HL-60/S4 treated with retinoic acid at 250 ng/mL for 4 days and 3 days (cell line): Measurements from ENCODE around the gene LENG9.
"Not testable (repeated sequence)": the region's sequence is repeated elsewhere in the genome, so short reads cannot be mapped to it uniquely, and the experiment has no call there.

Experiments
- in situ Hi-C: fragments of 300-500 bp; cut with MboI; formaldehyde crosslinking; loops from 2 replicates; pipeline ENCODE4 v1.7.0; 2022; ENCODE audit warnings: low sequenced_read_pairs

Gene LENG9

DNA sequence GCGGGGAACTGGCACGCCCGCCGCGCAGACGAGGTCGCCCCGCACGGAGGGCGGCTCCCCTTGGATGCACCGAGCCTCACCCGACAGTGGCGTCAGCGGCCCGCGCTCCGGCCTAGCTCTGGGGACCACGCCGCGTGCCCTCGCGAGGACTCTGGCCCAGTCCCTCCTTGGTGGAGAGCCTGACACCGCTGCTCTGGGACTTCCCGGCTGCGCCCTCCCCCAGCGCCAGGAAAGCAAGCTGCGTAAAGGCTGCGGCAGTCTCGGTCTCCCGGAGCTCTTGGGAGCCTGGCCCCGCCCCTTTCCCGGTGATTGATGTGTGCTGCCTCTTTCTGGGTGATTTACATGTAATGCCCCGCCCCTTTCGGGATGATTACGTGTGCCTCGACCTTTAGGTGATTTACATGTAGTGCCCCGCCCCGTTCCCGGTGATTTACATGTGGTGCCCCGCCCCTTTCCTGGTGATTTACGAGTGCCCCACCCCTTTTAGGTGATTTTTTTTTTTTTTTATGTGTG is at the start of gene LENG9:
Gene LENG9, minus strand, starts transcription at position 248 of the 513 bp plus-strand sequence. CDS start 252 bp downstream, outside the sequence.
- in situ Hi-C loops = no loop called here

DNA sequence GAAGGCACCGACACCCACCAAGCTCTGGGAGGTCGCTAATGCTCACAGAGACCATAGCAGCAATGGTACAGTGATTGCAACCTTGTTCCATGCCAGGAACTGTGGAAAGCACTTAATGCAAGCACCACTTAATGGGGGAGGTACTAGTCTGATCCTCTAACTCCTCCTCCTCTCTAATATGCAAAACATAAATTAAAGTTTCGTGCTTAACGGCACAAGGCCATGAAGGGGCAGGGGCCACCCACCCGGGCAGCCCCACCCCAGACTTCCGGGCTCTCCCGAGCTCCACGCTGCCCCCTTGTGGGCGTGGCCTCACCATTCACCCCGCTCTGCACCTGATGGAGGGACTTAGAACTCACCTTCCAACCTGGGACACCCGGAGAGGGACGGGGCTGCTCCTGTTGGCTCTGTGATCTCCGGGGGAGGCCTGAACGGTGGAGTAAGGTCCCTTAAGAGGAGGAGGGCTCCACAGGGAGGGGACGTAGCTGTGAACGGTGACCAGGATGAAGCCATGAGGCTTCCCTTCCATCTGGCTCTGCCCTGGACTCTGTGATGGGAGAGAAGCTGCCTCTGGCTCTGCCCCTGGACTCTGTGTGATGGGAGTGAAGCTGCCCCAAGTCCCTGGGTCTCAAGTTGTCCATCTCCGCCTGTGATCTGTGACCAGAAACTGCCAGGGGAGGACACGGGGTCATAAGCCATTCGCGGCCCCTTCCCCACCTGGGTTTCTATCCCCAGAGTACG is 45.8 kb upstream of the LENG9 start:
- in situ Hi-C loops = not testable (repeated sequence)

DNA sequence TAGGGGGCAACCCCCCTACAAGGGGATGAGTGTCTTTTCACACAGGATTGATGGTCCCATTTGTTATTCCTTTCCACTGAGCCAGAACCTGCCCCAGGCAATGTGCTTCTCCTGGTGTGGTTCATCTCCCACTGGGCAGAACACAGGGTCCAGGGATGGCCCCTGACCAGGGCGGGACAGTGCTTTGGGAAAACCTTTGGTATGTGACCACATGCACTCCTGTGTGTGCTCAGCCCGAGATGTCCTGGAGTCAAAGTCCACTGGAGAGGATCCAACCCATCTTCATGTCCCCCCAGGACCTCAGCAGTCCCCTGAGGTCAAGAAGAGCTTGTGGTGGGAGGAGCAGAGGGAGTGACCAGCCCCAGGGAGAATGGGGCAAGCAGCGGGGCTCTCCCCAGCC is 44.9 kb upstream of the LENG9 start:
- in situ Hi-C loops = not testable (repeated sequence)

DNA sequence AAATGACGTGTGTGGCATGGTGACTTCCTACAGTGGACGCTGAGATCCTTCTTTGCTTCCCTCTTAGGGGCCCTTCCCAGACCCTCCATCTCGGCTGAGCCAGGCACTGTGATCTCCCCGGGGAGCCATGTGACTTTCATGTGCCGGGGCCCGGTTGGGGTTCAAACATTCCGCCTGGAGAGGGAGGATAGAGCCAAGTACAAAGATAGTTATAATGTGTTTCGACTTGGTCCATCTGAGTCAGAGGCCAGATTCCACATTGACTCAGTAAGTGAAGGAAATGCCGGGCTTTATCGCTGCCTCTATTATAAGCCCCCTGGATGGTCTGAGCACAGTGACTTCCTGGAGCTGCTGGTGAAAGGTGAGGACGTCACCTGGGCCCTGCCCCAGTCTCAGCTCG is 44.2 kb upstream of the LENG9 start:
- in situ Hi-C loops = no loop called here

DNA sequence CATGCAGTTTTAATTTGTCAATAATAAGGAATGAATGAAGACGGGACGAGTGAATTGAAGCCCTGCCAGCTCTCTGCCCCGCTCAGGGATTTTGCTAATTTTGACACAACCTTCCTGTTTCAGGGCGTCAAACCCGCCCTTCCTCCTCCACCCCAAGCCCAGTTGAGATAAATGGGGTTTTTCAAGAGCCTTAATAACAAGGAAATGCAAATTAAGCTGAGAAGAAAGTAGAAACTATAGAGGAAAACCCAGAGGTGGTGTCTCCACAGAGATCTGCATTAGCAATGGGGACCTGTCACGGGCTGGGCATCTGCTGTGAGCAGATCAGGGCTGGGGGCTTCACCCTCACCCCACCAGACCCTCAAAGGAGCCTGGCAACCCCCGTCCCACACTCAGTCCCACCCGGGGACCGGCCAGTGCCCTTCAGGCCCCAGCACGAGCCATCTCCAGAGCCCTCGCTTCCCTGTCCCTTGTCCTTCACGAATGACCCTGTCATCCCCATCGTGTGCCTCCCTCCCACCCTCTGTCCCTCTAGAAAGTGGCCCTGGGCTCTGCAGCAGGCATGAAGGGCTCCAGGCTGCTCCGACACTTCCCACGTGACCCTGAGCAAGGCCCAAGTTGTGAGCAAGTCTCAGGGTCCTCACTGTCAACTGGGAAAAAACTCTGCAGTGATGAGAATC is 43.6 kb upstream of the LENG9 start:
- in situ Hi-C loops = not testable (repeated sequence)

DNA sequence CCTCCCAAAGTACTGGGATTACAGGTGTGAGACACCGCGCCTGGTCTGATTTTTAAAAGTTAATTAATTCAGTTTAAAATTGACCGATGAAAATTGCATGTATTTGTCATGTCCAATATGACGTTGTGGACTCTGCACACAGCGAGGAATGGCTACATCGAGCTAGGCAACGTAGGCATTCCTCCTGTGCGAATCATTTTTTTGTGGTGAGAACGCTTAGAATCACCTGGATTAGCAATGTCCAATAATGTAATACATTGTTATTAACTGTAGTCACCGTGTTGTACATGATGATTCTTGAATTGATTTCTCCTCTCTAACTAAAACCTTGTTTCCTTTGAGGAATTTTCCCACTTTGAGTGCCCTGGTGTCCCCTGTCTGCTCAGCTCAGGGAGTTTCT is 42.5 kb upstream of the LENG9 start:
- in situ Hi-C loops = no loop called here

DNA sequence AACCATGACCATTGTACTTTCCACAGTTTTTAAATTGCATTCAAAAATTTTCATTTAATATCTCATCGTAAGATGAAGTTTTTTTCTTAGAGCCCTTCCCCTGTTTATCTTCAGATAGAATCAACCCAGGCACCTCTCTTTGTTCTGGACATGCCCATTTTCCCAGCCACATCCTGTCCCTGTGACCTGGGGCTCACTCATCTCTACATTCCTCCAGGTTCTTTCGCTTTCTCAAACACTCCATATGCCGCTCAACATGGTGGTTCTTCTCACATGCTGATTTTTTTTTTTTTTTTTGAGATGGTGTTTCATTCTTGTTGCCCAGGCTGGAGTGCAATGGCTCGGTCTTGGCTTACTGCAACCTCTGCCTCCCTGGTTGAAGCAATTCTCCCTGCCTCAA is 42.0 kb upstream of the LENG9 start:
- in situ Hi-C loops = not testable (repeated sequence)

DNA sequence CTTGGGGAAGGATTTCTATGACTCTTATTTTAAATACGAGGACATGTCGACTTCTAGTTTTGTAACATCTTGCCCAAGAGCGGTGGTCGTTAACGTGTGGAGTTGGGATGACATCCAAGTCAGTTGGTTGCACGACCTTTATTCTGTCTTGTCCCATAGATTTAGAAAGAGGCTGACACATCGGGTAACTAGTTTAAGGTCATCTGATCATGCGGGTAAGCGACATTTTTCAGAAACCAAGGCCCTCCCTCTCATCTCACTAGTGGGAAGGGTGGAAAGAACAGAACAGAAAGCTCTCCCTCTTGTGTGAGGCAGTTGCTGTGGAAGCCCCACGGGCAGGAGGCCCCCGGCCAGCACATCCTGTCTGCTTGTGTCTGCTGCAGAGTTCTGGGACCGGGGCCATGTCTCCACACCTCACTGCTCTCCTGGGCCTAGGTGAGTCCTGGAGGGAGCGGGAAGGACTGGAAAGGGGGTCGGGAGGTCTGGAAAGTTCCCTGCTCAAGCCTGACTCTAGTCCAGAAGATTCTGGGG is 39.0 kb upstream of the LENG9 start, which contains the start of gene LAIR2:
Gene LAIR2, plus strand, starts transcription at position 314 of the 531 bp plus-strand sequence. Its CDS starts 88 bp downstream, at position 402.
- in situ Hi-C loops = no loop called here

DNA sequence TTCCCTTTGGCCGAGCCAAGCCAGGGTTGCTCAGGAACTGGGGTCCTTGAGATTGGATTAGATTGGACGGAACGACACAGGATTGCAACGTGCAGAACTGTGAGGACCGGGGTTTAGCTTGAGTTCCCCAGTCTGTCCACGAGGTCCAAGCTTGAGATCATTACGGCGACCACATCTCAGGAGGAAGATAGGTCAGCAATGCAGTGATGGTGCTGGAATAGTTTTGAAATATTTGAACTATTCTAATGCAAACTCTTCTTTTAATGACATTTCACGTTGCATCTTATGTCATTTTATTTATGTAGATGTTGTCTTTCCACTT is 34.8 kb upstream of the LENG9 start:
- in situ Hi-C loops = not testable (repeated sequence)

DNA sequence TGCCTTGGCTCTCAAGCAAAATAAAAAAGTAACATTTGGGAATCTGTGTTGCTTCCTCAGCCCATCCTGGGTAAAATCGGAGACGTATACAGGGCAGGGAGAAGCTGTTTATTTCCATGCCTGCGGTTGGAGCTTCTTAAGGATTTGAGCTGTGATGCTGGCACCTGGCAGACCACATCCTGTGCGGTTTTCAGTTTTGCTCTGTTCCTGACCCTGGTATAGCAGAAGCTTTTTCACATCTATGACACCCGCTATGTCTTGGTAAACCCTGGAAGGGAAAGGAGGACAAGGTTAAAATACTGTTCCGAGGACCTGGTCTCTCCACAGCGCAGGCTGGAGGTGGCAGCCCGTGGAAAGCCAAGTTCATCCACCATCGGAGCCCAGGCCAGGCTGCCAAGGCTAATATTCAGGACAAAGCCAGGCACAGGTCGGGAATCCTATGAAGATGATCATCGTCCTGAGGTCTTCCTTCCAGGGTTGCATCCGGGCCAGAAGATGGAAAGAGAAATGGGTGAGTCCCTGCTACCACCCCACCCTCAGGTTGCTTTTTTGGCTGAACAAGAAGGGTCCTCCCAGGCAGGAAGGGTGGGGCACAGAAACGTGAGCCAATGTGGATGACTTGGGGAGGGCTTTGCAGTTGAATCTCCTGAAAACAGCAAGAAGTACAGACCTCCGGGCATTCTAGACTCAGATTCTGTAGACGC is 34.3 kb upstream of the LENG9 start:
- in situ Hi-C loops = not testable (repeated sequence)

DNA sequence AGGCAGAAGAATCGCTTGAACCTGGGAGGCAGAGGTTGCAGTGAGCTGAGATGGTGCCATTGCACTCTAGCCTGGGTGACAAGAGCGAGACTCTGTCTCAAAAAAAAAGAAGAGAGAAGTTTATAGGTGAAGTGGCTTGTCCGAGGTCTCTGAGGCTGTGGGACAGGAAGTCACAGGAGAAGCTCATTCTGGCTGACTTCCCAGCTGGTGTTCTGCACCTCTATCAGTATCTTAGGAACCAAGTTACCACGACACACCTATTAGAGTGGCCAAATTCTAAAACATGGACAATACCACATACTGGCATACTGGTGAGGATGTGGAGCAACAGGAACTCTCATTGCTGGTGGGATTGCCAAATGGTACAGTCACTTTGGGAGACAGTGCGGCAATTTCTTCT is 31.7 kb upstream of the LENG9 start:
- in situ Hi-C loops = not testable (repeated sequence)

DNA sequence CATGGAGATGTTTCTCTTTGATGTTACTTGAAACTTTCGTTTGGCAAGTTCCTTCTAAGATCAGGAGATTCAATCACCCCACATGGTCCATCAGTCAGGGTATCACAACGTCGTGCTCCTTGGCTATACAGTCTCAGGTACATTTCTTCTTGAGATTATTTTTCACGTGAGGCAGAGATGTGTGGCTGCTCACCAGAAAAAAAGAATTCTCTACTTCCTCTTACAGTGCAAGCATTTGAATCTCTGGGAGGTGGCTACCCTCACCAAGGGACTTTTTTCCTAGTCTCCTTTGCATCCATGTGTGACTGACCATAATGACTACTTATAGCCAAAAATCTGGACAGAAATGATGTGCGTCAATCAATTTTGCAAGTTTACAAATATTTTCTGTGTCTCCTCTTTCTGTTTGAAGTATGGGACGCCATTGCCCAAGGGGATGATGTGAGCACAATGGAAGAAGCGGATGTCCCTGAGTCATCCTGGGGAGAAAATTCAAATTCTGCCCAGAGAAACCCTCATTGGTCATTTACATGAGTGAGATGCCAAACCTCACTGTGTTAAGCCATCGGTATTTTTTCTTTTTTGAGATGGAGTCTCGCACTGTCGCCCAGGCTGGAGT is 30.5 kb upstream of the LENG9 start:
- in situ Hi-C loops = no loop called here

DNA sequence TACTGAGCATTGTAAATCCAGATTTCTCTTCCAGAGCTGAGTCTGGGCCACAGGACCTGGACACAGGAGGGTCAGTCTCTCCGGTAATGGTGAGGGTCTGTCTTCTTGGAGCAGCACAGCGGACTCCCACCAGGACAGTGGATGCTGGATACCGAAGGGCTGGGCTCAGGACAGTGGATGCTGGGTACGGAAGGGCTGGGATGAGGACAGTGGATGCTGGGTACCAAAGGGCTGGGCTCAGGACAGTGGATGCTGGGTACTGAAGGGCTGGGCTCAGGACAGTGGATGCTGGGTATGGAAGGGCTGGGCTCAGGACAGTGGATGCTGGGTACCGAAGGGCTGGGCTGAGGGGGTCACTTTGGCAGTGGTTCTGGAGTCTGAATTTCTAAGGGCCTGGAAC is 29.5 kb upstream of the LENG9 start:
- in situ Hi-C loops = not testable (repeated sequence)

DNA sequence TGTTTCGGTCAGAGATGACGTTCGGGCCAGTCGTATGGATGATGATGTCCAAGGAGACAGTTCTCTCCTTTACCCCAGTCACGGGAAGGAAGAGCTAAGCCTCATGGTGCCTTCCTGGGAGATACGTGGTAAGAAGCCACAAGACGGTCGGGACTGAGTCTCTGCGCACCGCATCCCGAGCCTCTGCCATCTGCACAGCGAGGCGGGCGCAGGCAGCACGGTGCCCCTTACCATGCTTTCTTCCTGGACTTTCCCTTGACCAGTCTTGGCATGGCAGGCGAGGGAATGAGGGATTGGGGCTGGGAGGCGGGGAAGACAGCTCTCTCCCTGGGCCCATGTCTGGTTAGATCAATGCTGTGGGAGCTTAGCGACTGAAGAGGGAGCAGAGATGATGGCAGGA is 29.0 kb upstream of the LENG9 start:
- in situ Hi-C loops = no loop called here

DNA sequence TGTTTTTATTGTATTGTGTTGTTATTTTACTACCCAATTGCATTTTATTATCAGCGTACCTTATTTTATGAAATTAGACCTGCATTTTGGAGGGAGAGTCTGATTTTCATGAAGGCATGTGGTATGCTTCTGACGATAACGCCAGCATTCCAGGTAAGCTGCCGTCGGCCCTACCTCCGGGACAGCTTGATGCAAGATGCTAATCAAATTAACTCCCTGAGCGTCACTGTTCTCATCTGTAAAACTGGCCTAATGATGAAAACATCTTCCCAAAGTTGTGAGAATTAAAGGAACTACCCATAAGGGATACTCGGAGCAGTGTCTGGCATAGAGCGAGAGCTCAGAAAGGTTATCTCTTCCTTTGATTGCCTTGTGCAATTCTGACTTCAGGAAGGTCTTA is 26.2 kb upstream of the LENG9 start:
- in situ Hi-C loops = no loop called here

DNA sequence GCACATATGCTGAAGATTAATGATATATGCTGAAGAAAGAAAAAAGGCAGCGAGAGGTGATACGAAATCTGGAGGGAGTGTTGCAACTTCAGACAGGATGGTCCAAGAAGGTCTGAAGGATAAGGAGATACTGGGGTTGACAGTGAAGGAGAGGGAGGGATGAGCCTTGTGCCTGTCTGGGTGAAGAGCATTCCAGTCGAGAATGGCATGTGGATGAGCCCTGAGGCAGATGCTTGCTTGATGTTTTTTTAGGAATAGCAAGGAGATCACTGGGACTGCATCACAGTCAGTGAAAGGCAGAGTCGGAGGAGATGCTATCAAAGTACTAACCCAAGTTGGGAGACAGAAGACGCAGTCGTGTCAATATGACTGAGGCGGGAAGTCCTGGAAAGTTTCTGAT is 25.8 kb upstream of the LENG9 start:
- in situ Hi-C loops = no loop called here

DNA sequence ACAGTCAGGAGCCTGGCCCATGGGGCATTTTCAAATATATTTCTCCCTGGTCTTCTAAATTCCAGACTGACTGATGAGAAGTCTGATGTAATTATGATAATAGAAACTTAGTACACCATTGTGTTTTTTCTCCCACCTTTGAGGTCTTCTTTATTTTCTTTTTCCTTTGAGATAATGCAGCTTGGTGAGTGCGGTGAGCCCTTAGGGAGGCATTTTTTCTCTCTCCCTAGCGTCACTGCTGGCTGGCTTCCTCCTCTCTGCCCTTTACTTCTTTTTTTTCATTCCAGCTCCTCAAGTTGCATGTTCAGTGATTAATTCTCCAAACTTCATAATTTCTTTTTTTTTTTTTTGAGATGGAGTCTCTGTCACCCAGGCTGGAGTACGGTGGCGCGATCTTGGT is 22.3 kb upstream of the LENG9 start:
- in situ Hi-C loops = no loop called here

DNA sequence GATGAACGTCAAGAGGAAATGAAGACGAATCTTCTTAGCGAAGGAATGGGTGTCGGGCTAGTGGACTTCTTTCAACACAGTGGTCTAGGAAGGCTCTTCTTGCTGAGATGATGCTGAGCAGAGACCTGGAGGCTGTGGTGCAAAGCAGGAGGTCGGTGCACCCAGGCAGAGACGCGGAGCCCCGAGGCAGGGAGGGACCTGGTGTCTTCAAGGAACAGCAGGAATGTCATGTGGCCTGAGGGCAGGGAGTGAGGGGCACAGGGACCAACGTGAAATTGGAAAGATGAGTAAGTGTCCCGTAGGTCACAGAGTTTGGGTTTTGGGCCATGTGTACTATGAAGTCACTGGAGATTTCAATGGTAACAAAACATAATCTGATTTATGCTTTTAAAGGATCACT is 20.9 kb upstream of the LENG9 start:
- in situ Hi-C loops = no loop called here

DNA sequence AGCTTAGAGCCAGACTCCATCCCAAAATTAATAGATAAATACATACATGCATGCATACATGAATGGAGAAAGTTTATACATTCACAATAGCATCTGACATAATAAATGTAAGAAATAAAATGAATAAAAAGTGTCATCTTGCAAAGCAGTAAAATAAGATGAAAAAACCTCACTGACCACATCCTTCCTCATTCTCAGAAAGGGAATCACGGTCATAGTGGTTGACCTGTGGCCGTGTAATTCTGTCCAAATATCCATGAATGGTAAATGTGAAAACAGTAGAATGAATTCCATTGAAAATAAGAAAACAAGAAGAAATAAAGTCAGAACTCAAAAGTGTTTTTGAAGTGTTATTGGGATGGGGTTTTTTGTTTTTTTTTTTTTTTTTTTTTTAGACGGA is 19.3 kb upstream of the LENG9 start:
- in situ Hi-C loops = no loop called here

DNA sequence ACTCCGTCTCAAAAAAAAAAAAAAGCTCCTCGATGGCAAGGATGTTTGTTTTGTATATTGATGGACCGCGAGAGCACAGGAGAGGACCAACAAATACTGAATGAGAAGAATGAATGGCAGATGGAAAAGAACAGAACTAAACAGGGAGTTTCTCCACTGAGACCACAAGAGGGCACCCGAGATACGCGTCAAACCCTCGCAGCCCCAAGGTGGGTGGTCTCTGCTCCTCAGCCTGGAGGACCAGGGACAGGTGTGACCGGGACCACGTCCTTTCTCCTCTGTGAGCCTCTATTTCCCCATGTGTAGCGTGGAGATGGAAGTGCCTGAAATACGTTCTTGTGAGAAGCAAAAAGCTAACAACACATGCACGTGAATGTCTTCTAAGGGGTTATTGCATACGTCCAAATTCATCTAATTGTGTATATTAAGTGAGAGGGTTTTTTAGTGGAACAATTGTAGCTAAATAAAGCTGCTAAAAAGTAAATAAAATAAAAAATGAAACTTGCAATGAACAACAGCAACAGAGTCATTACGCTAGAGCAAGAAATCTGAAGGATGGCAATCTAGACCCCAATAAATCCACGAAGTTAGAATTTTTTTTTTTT is 17.9 kb upstream of the LENG9 start:
- in situ Hi-C loops = no loop called here

DNA sequence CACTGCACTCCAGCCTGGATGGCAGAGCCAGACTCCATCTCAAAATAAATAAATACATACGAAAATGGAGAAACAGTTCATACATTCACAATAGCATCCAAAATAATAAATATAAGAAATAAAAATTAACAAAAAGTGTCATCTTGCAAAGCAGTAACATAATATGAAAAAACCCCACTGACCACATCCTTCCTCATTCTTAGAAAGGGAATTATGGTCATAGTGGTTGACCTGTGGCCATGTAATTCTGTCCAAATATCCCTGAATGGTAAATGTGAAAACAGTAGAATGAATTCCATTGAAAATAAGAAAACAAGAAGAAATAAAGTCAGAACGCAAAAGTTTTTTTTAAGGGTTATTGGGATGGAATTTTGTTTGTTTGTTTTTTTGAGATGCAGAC is 16.5 kb upstream of the LENG9 start:
- in situ Hi-C loops = no loop called here
